GM19099 (cell line): Measurements from ENCODE around the gene RNASE12.

ENCODE experiments used
- POLR2A ChIP-seq: IDR thresholded peaks from 3 replicates; pipeline ENCODE4 v1.6.1; 2011; ENCODE audit warnings: low read depth; ENCODE audit not compliant: insufficient read length; ENCODE audit errors: extremely low read depth

Gene RNASE12

GRCh38 chr14:20563971-20564370, 27.2 kb downstream of the RNASE12 start:
- TF ChIP-seq POLR2A: no peak

GRCh38 chr14:20560961-20561360, 30.2 kb downstream of the RNASE12 start, which contains the start of gene RNASE9:
Gene RNASE9, minus strand, starts transcription at chr14:20561047.
- TF ChIP-seq POLR2A: no peak

GRCh38 chr14:20559461-20559904, 31.7 kb downstream of the RNASE12 start:
- TF ChIP-seq POLR2A: no peak

GRCh38 chr14:20557212-20557542, 34.0 kb downstream of the RNASE12 start:
- no peak for TF ChIP-seq POLR2A

- no peak for TF ChIP-seq POLR2A
These were observed 34.5 kb downstream of the RNASE12 start for GRCh38 chr14:20556500-20557211.

GRCh38 chr14:20555845-20556244, 35.3 kb downstream of the RNASE12 start:
- TF ChIP-seq POLR2A: no peak

- TF ChIP-seq POLR2A: no peak
These were observed 38.2 kb downstream of the RNASE12 start for GRCh38 chr14:20553024-20553423.

- no peak for TF ChIP-seq POLR2A
These were observed 39.6 kb downstream of the RNASE12 start for GRCh38 chr14:20551606-20552005.

GRCh38 chr14:20550926-20551325, 40.2 kb downstream of the RNASE12 start:
- TF ChIP-seq POLR2A: no peak

- no peak for TF ChIP-seq POLR2A
These were observed 42.6 kb downstream of the RNASE12 start for GRCh38 chr14:20548414-20549158.

GRCh38 chr14:20546877-20547276, 44.3 kb downstream of the RNASE12 start:
- no peak for TF ChIP-seq POLR2A
